HepG2 (cell line): ENCODE results near the gene ACSM3. TPM values are rescaled to one million over a fixed set of nuclear protein-coding genes. Genes with fewer than 3 reads are reported as not detected.
A peak's percentile ranks its signal among the peaks of the same experiment; 100 is the strongest.

ENCODE experiments used
- AHDC1 ChIP-seq: sonication (generic); formaldehyde crosslinking; IDR thresholded peaks from 2 replicates; pipeline ENCODE4 v1.5.1; 2020; ENCODE audit warnings: mild to moderate bottlenecking, missing genetic modification reagents, borderline replicate concordance
- CBX5 ChIP-seq: sonication (generic); formaldehyde crosslinking; IDR thresholded peaks from 2 replicates; pipeline ENCODE4 v1.4.0; 2020; ENCODE audit warnings: missing genetic modification reagents, borderline replicate concordance
- HNF1B ChIP-seq: sonication (generic); formaldehyde crosslinking; IDR thresholded peaks from 2 replicates; pipeline ENCODE4 v1.5.1; 2020; ENCODE audit warnings: mild to moderate bottlenecking, moderate library complexity, missing genetic modification reagents
- MED13 ChIP-seq: sonication (generic); formaldehyde crosslinking; IDR thresholded peaks from 2 replicates; pipeline ENCODE4 v1.5.0; 2020; ENCODE audit warnings: missing genetic modification reagents
- POGK ChIP-seq: sonication (generic); formaldehyde crosslinking; conservative IDR thresholded peaks from 2 replicates; pipeline ENCODE4 v1.8.0; 2022; ENCODE audit warnings: mild to moderate bottlenecking, moderate library complexity, missing genetic modification reagents
- REPIN1 ChIP-seq: sonication (generic); formaldehyde crosslinking; IDR thresholded peaks from 2 replicates; pipeline ENCODE4 v1.8.0; 2022; ENCODE audit warnings: missing genetic modification reagents, low read depth, mild to moderate bottlenecking, borderline replicate concordance
- SOX6 ChIP-seq, 2 experiments: fragments of 450-650 bp in 1 of 2; sonication (generic) in 1 of 2; formaldehyde crosslinking in 1 of 2; IDR thresholded peaks; 2 replicates each; pipeline versions ENCODE4 v1.4.0 to v1.6.1; 2017 to 2020; ENCODE audit warnings: antibody characterized with exemption in 1 of 2, mild to moderate bottlenecking in 1 of 2, missing genetic modification reagents in 1 of 2
- SP4 ChIP-seq: sonication (generic); formaldehyde crosslinking; IDR thresholded peaks from 2 replicates; pipeline ENCODE4 v1.8.1; 2023; ENCODE audit warnings: mild to moderate bottlenecking, missing genetic modification reagents
- TARDBP ChIP-seq: sonication (generic); formaldehyde crosslinking; IDR thresholded peaks from 2 replicates; pipeline ENCODE4 v1.8.0; 2022; ENCODE audit warnings: mild to moderate bottlenecking, missing genetic modification reagents
- ZBTB25 ChIP-seq: IDR thresholded peaks from 2 replicates; pipeline ENCODE4 v1.6.1; 2018; ENCODE audit warnings: missing genetic modification reagents
- ZFP1 ChIP-seq: IDR thresholded peaks from 2 replicates; pipeline ENCODE4 v1.6.1; 2016
- ZNF30 ChIP-seq: sonication (generic); formaldehyde crosslinking; IDR thresholded peaks from 2 replicates; pipeline ENCODE4 v1.5.0; 2020; ENCODE audit warnings: mild to moderate bottlenecking, missing genetic modification reagents
- ZNF543 ChIP-seq: sonication (generic); formaldehyde crosslinking; IDR thresholded peaks from 2 replicates; pipeline ENCODE4 v1.4.0; 2020; ENCODE audit warnings: mild to moderate bottlenecking, missing genetic modification reagents
- ZNF547 ChIP-seq: sonication (generic); formaldehyde crosslinking; IDR thresholded peaks from 2 replicates; pipeline ENCODE4 v1.5.1; 2020; ENCODE audit warnings: mild to moderate bottlenecking, missing genetic modification reagents
- ZNF569 ChIP-seq: sonication (generic); formaldehyde crosslinking; IDR thresholded peaks from 2 replicates; pipeline ENCODE4 v1.5.0; 2020; ENCODE audit warnings: mild to moderate bottlenecking, missing genetic modification reagents, moderate library complexity, borderline replicate concordance
- ZNF629 ChIP-seq: sonication (generic); formaldehyde crosslinking; conservative IDR thresholded peaks from 2 replicates; pipeline ENCODE4 v1.5.0; 2020; ENCODE audit warnings: missing genetic modification reagents
- ZNF691 ChIP-seq: sonication (generic); formaldehyde crosslinking; IDR thresholded peaks from 2 replicates; pipeline ENCODE4 v1.4.0; 2020; ENCODE audit warnings: missing genetic modification reagents, low read depth, mild to moderate bottlenecking, borderline replicate concordance
- polyA plus RNA-seq, 8 experiments: library from polyadenylated mRNA; depleted of rRNA in 3 of 8; stranded (reverse) in 7 of 8; unstranded in 1 of 8; fragments of >200 nt; fragmentation: Illumina TruSeq in 4 of 8; extraction: Trizol in 4 of 8; gene quantifications; 2 replicates each; pipeline versions ENCODE4 v1.2.1 to v1.2.3, GENCODE V29; 2011 to 2016; ENCODE audit warnings: low read depth in 4 of 8, missing spikeins in 1 of 8, mixed read lengths in 1 of 8; ENCODE audit not compliant: insufficient read depth in 1 of 8
- total RNA-seq, 5 experiments: library from RNA; depleted of rRNA; stranded (reverse); fragments of >200 nt; fragmentation: Illumina TruSeq; extraction: Trizol; gene quantifications; 2 replicates each; pipeline ENCODE4 v1.2.3, GENCODE V29; 2016; ENCODE audit warnings: low read depth in 1 of 5

The ACSM3 gene
- total and polyA plus RNA-seq, 2 of the 13 experiments (the other 11 are each of a cell fraction or from before 2014, with no cell fraction given) = 74.0 to 108 TPM

- TF ChIP-seq TARDBP (CRISPR knock-in tag) (peak; percentile 94), ZBTB25 (CRISPR knock-in tag) (0 out of 2 replicates have a peak, but pooled peaks have one; percentile 43), SP4 (CRISPR knock-in tag) (peak; percentile 71; the same call in 1 of the 2 replicates), CBX5 (CRISPR knock-in tag) (no peak), ZNF629 (peak; percentile 50), SOX6 (IDR thresholded peaks at IDR 0.05) (no peak), SOX6 (CRISPR knock-in tag; IDR thresholded peaks at IDR 0.05) (peak; percentile 91), ZNF30 (CRISPR knock-in tag) (peak; percentile 24; the same call in 1 of the 2 replicates), AHDC1 (CRISPR knock-in tag) (peak; percentile 76; the same call in 1 of the 2 replicates), ZNF547 (CRISPR knock-in tag) (no peak; the same call in 1 of the 2 replicates), MED13 (CRISPR knock-in tag) (no peak), REPIN1 (CRISPR knock-in tag) (peak; percentile 87; the same call in 1 of the 2 replicates), POGK (CRISPR knock-in tag) (peak; percentile 61; the same call in 1 of the 2 replicates), ZNF543 (CRISPR knock-in tag) (peak; percentile 70; the same call in 1 of the 2 replicates), ZFP1 (CRISPR knock-in tag) (0 out of 2 replicates have a peak, but pooled peaks have one; percentile 17), ZNF569 (CRISPR knock-in tag) (0 out of 2 replicates have a peak, but pooled peaks have one; percentile 66), ZNF691 (CRISPR knock-in tag) (peak; percentile 37; the same call in 1 of the 2 replicates), HNF1B (CRISPR knock-in tag) (peak; percentile 81)
These were observed 39.9 kb downstream of the ACSM3 start (continued) for GRCh38 chr16:20803561-20804214.
